K562 (cell line): ENCODE data around the gene JAKMIP2.

ENCODE experiments used
- CTCF ChIP-seq, 3 experiments: IDR thresholded peaks in 2 of 3; conservative IDR thresholded peaks in 1 of 3; 2 replicates each; pipeline ENCODE4 v1.5.1; 2011 to 2012; ENCODE audit warnings: low read length in 3 of 3, mild to moderate bottlenecking in 3 of 3, control low read depth in 2 of 3, improper control_type of control experiment in 1 of 3, inconsistent platforms in 1 of 3, low read depth in 1 of 3, mixed read lengths in 1 of 3, moderate library complexity in 1 of 3; ENCODE audit not compliant: insufficient read depth in 2 of 3
- ERF ChIP-seq: fragments of 450-650 bp; formaldehyde crosslinking; IDR thresholded peaks from 2 replicates; pipeline ENCODE4 v1.4.0; 2020; ENCODE audit warnings: mild to moderate bottlenecking, mixed read lengths
- EZH2 ChIP-seq: IDR thresholded peaks from 2 replicates; pipeline ENCODE4 v1.6.1; 2012; ENCODE audit warnings: low read depth, mild to moderate bottlenecking, inconsistent platforms, low read length, borderline replicate concordance
- FOSL1 ChIP-seq: fragments of 200-800 bp; sonication (Bioruptor generic); conservative IDR thresholded peaks from 2 replicates; pipeline ENCODE4 v1.6.1; 2016; ENCODE audit warnings: missing genetic modification characterization, missing compliant biosample characterization
- GTF2E2 ChIP-seq: fragments of 200-800 bp; sonication (Bioruptor generic); IDR thresholded peaks from 2 replicates; pipeline ENCODE4 v1.6.1; 2016; ENCODE audit warnings: missing genetic modification characterization, missing compliant biosample characterization
- NR2C2 ChIP-seq, 2 experiments: fragments of 200-800 bp in 1 of 2; sonication (Bioruptor generic) in 1 of 2; sonication (generic) in 1 of 2; formaldehyde crosslinking in 1 of 2; IDR thresholded peaks; 2 replicates each; pipeline versions ENCODE4 v1.6.1 to v1.8.0; 2016 to 2022; ENCODE audit warnings: mild to moderate bottlenecking in 1 of 2, missing compliant biosample characterization in 1 of 2, missing genetic modification characterization in 1 of 2, missing genetic modification reagents in 1 of 2
- REST ChIP-seq, 2 experiments: fragments of 450-650 bp; formaldehyde crosslinking in 1 of 2; IDR thresholded peaks; 2 replicates each; pipeline versions ENCODE4 v1.4.0 to v1.6.1; 2014 to 2020; ENCODE audit warnings: mild to moderate bottlenecking in 2 of 2, borderline replicate concordance in 1 of 2, low read depth in 1 of 2
- SMARCA5 ChIP-seq: fragments of 450-650 bp; IDR thresholded peaks from 2 replicates; pipeline ENCODE4 v1.6.1; 2016
- SPI1 ChIP-seq: IDR thresholded peaks from 2 replicates; pipeline ENCODE4 v1.6.1; 2011; ENCODE audit warnings: low read depth, low read length, control low read depth, borderline replicate concordance
- TAF9B ChIP-seq: fragments of 450-650 bp; IDR thresholded peaks from 2 replicates; pipeline ENCODE4 v1.6.1; 2018; ENCODE audit warnings: mild to moderate bottlenecking; ENCODE audit not compliant: partially characterized antibody
- TOE1 ChIP-seq, 2 experiments: fragments of 450-650 bp in 1 of 2; sonication (generic) in 1 of 2; formaldehyde crosslinking in 1 of 2; IDR thresholded peaks; 2 replicates each; pipeline versions ENCODE4 v1.7.1 to v1.8.0; 2016 to 2022; ENCODE audit warnings: borderline replicate concordance in 2 of 2, mild to moderate bottlenecking in 2 of 2, antibody characterized with exemption in 1 of 2, inconsistent platforms in 1 of 2, low read depth in 1 of 2, missing genetic modification reagents in 1 of 2, moderate library complexity in 1 of 2
- ZNF830 ChIP-seq: fragments of 250-450 bp; sonication (Bioruptor Pico); IDR thresholded peaks from 2 replicates; pipeline ENCODE4 v1.5.0; 2021; ENCODE audit warnings: mild to moderate bottlenecking

- no peak for TF ChIP-seq ZNF830 (CRISPR knock-in tag)
- TF ChIP-seq CTCF (IDR thresholded peaks at IDR 0.05 in 2 of 3, conservative IDR thresholded peaks at IDR 0.05 in 1 of 3; ENCODE audit: insufficient read depth in 2 of 3, low read depth in 1 of 3, low read length in 3 of 3), result no peak
- TF ChIP-seq SPI1, result no peak
- TF ChIP-seq GTF2E2 (tag), result no peak
- TF ChIP-seq TAF9B, result no peak
- TF ChIP-seq FOSL1 (tag), result no peak
- no peak for TF ChIP-seq REST (IDR thresholded peaks at IDR 0.05; ENCODE audit: borderline replicate concordance)
- no peak for TF ChIP-seq REST (CRISPR knock-in tag; IDR thresholded peaks at IDR 0.05; ENCODE audit: low read depth)
- TF ChIP-seq SMARCA5, result no peak
- no peak for TF ChIP-seq EZH2
- no peak for TF ChIP-seq TOE1 (IDR thresholded peaks at IDR 0.05; ENCODE audit: borderline replicate concordance)
- no peak for TF ChIP-seq TOE1 (CRISPR knock-in tag; IDR thresholded peaks at IDR 0.05; ENCODE audit: borderline replicate concordance, low read depth)
- TF ChIP-seq ERF (CRISPR knock-in tag), result no peak
- TF ChIP-seq NR2C2 (CRISPR knock-in tag; IDR thresholded peaks at IDR 0.05), result no peak
- TF ChIP-seq NR2C2 (tag; IDR thresholded peaks at IDR 0.05), result no peak
Observed at GRCh38 chr5:147732291-147732883, 50.1 kb downstream of the JAKMIP2 start.
